Measurements from ENCODE around the gene ILF2.

GRCh38 chr1:153649863-153650235 lies 20.9 kb downstream of the ILF2 start:
- TF ChIP-seq CTCF (IDR thresholded peaks at IDR 0.05) (no peak), POLR2A (IDR thresholded peaks at IDR 0.05) (no peak)
